HG02970 (cell line): ENCODE data around the gene SIK1.
"Not testable (repeated sequence)": the region's sequence is repeated elsewhere in the genome, so short reads cannot be mapped to it uniquely, and the experiment has no call there.

Experiments used
- ATAC-seq: cut with Tn5 transposase; IDR thresholded peaks from one replicate; pipeline ENCODE4 v1.9.1; 2021; ENCODE audit warnings: mild to moderate bottlenecking, moderate library complexity, moderate number of reproducible peaks; ENCODE audit not compliant: unreplicated experiment, low FRiP score

The SIK1 gene

GRCh38 chr21:43426404-43427241, at the start of gene SIK1:
Gene SIK1 (minus strand): TSS chr21:43427131. CDS start chr21:43426178, 953 bp downstream.
- not testable (repeated sequence) for ATAC-seq

GRCh38 chr21:43471597-43472242, 44.8 kb upstream of the SIK1 start:
- ATAC-seq = not testable (repeated sequence)

- not testable (repeated sequence) for ATAC-seq
Measured at GRCh38 chr21:43469719-43470458, 43.0 kb upstream of the SIK1 start.

GRCh38 chr21:43467785-43468184, 40.9 kb upstream of the SIK1 start:
- ATAC-seq = no peak

- not testable (repeated sequence) for ATAC-seq
Measured at GRCh38 chr21:43465159-43465558, 38.2 kb upstream of the SIK1 start.

- ATAC-seq = not testable (repeated sequence)
Measured at GRCh38 chr21:43463498-43464261, 36.7 kb upstream of the SIK1 start.

- ATAC-seq = not testable (repeated sequence)
Measured at GRCh38 chr21:43462932-43463331, 36.0 kb upstream of the SIK1 start.

- not testable (repeated sequence) for ATAC-seq
Measured at GRCh38 chr21:43460475-43460874, 33.5 kb upstream of the SIK1 start.

GRCh38 chr21:43458995-43459394, 32.1 kb upstream of the SIK1 start:
- ATAC-seq = not testable (repeated sequence)

- ATAC-seq = not testable (repeated sequence)
Measured at GRCh38 chr21:43456616-43457314, 29.8 kb upstream of the SIK1 start.

GRCh38 chr21:43455717-43456116, 28.8 kb upstream of the SIK1 start:
- not testable (repeated sequence) for ATAC-seq

GRCh38 chr21:43454176-43454575, 27.2 kb upstream of the SIK1 start:
- not testable (repeated sequence) for ATAC-seq

GRCh38 chr21:43451850-43452249, 24.9 kb upstream of the SIK1 start:
- ATAC-seq = not testable (repeated sequence)

GRCh38 chr21:43450287-43450686, 23.4 kb upstream of the SIK1 start:
- ATAC-seq = not testable (repeated sequence)

GRCh38 chr21:43447353-43447977, 20.5 kb upstream of the SIK1 start:
- not testable (repeated sequence) for ATAC-seq

GRCh38 chr21:43446277-43446932, 19.5 kb upstream of the SIK1 start:
- not testable (repeated sequence) for ATAC-seq

- not testable (repeated sequence) for ATAC-seq
Measured at GRCh38 chr21:43444524-43444923, 17.6 kb upstream of the SIK1 start.

- ATAC-seq = not testable (repeated sequence)
Measured at GRCh38 chr21:43442571-43442970, 15.6 kb upstream of the SIK1 start.
